GM21528 (cell line): ENCODE measurements around the gene FAM124A.
A peak's percentile ranks its signal among the peaks of the same experiment; 100 is the strongest.

Experiments used
- ATAC-seq: cut with Tn5 transposase; IDR thresholded peaks from one replicate; pipeline ENCODE4 v1.9.1; 2021; ENCODE audit warnings: mild to moderate bottlenecking, moderate library complexity; ENCODE audit not compliant: unreplicated experiment, low FRiP score

Gene FAM124A

DNA sequence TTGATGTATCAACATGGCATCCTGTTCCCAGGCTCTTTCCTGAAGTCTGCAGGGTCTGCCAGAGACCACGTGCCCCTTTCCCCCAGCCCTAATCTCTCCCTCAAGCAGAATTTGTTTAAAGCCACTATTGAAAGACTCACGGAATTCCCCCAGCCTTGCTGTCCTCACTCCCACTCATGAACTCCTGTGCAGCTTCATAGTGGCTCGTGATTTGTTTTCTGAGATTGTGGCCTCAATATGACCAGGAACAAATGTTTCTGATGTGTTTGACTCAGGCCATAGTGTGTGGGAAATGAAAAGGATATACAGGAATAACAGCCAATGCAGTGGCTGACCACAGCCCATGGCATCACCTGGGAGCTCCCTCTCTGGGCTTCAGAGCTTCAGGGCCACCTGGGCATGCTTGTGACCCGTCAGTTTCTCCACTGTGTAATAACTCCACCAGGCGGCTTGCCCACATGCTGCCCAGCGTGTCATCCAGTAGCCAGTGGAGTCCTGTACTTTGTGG lies 109.2 kb downstream of the FAM124A start:
- ATAC-seq: peak; percentile 60

DNA sequence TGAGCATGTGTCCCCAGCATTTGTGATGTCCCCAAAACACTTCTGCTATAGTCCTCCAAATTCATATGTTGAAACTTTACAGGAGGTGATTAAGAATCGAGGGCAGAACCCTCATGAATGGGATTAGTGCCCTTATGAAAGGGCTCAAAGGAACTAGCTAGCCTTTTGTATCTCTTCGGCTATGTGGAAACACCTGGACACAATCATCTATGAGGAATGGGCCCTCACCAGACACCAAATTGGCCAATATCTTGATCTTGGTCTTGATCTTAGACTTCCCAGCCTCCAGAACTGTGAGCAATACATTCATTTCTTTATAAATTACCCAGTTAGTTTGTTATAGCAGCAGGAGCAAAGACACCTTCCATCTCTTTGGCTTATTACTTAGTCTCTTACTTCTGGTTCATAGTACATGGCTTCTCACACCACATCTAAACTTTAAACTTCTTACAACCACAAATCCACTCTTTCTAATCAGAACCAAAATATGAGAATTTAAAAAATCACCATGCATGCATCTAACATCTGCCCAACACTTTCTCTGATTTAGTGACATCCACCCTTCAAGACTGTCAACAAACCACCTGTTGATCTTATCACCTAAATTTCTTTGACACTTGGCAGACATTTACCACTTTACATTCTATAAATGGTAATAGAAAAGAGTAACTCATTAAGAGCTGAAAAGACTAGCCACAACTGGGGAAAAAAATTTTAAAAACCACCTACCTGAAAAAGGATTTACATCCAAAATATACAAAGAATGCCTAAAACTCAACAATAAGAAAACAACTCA lies 110.6 kb downstream of the FAM124A start:
- ATAC-seq: no peak

DNA sequence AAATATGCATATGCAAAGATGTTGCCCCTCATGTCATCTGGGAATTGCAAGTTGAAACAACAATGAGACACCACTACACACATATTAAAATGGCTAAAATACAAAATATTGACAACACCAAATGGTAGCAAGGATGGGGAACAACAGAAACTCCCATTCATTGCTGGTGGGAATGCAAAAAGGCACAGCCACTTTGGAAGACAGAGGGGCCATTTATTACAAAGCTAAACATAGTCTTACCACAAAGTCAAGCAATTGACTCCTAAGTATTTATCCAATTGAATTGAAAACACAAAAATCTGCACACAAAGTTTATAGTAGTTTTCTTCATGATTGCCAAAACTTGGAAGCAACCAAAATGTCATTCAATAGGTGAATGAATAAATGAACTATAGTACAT lies 111.2 kb downstream of the FAM124A start:
- ATAC-seq: no peak

DNA sequence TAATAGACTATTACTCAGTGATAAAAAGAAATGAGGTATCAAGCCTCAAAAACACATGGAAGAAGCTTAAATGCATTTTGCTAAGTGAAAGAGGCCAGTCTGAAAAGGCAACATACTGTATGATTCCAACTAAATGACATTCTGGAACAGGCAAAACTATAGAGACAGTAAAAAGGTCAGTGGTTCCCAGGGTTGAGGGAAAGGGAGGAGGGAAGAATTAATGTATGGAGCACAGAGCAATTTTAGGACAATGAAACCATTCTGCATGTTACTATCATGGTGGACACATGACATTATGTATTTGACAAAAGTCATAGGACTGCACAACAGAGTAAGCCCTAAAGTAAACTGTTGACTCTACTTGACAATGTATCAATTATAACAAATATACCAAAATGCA lies 111.6 kb downstream of the FAM124A start:
- ATAC-seq: no peak
